ENCODE measurements around the gene MAP3K7. TPM values are rescaled to one million over a fixed set of nuclear protein-coding genes. Genes with fewer than 3 reads are reported as not detected.

MAP3K7 gene
- polyA plus RNA-seq, 1 donor (not counting 4 experiments of a cell fraction or from before 2014, with no cell fraction given) = 43.5 TPM

DNA sequence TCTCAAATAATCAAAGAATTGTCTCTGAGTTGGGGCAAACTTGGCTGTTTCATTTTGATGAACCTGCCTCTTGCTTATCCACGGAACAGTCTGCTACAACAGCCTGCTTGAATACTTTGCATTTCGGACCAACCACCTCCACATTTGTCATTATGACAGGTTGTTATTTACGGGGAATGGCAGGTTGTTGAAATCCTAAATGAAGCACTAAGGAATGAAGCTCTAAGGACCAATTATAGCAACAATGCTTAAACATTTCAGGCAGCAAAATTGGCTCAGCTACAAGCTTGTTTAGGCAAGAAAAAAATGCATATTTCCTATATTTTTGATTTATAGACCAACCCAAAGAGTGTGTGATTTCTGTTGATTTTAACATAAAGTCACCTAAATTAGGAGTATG is 84.5 kb downstream of the MAP3K7 start:
- Histone ChIP-seq H3K27ac (ENCODE audit: control insufficient read depth, insufficient read depth, low read length) (no peak overlapping the region), H3K4me2 (ENCODE audit: control insufficient read depth, extremely low read depth, insufficient read depth, low read depth, low read length) (no peak overlapping the region), H3K27me3 (ENCODE audit: control insufficient read depth, extremely low read depth, insufficient read depth, low read length) (no peaks in the 10 kb centered on the region), H4K20me1 (ENCODE audit: control insufficient read depth, extremely low read depth, insufficient read depth, low read length) (no peaks in the 10 kb centered on the region), H3K4me1 (ENCODE audit: control insufficient read depth, extremely low read depth, insufficient read depth, low read length) (peaks cover 6% of the 10 kb centered on the region), H3K9ac (ENCODE audit: control insufficient read depth, extremely low read depth, insufficient read depth, low read length) (no peak overlapping the region), H3K79me2 (ENCODE audit: control insufficient read depth, insufficient read depth, low read length) (no peaks in the 10 kb centered on the region), H3K9me1 (ENCODE audit: control insufficient read depth, extremely low read depth, insufficient read depth, low read length) (no peaks in the 10 kb centered on the region), H3K36me3 (ENCODE audit: control insufficient read depth in 2 of 2, extremely low read depth in 1 of 2, insufficient read depth in 2 of 2, low read length in 2 of 2) (no peaks in the 10 kb centered on the region), H3K9me3 (ENCODE audit: control insufficient read depth, low read depth, low read length) (no peaks in the 10 kb centered on the region), H3K4me3 (ENCODE audit: control insufficient read depth in 2 of 3, extremely low read depth in 1 of 3, insufficient read depth in 2 of 3, low read depth in 1 of 3, low read length in 3 of 3) (no peak overlapping the region), H2AFZ (ENCODE audit: control insufficient read depth, low read length) (no peak overlapping the region)
- TF ChIP-seq, protein P1, sequence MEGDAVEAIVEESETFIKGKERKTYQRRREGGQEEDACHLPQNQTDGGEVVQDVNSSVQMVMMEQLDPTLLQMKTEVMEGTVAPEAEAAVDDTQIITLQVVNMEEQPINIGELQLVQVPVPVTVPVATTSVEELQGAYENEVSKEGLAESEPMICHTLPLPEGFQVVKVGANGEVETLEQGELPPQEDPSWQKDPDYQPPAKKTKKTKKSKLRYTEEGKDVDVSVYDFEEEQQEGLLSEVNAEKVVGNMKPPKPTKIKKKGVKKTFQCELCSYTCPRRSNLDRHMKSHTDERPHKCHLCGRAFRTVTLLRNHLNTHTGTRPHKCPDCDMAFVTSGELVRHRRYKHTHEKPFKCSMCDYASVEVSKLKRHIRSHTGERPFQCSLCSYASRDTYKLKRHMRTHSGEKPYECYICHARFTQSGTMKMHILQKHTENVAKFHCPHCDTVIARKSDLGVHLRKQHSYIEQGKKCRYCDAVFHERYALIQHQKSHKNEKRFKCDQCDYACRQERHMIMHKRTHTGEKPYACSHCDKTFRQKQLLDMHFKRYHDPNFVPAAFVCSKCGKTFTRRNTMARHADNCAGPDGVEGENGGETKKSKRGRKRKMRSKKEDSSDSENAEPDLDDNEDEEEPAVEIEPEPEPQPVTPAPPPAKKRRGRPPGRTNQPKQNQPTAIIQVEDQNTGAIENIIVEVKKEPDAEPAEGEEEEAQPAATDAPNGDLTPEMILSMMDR (optimal IDR thresholded peaks at IDR 0.05 in 1 of 3, IDR thresholded peaks at IDR 0.05 in 1 of 3, conservative IDR thresholded peaks at IDR 0.05 in 1 of 3; ENCODE audit: extremely low read depth in 1 of 3, insufficient read depth in 2 of 3, low read length in 3 of 3) = no peak
- TF ChIP-seq EZH2 (IDR thresholded peaks at IDR 0.05; ENCODE audit: low read length) = no peak
- DNase-seq (ENCODE audit: low read depth, low spot score) (no peak), FAIRE-seq (no peak)
- dilution Hi-C loops (cut with MboI; ENCODE audit: extremely low pct_ligation_motif_present, low sequenced_read_pairs) = no loop called here

DNA sequence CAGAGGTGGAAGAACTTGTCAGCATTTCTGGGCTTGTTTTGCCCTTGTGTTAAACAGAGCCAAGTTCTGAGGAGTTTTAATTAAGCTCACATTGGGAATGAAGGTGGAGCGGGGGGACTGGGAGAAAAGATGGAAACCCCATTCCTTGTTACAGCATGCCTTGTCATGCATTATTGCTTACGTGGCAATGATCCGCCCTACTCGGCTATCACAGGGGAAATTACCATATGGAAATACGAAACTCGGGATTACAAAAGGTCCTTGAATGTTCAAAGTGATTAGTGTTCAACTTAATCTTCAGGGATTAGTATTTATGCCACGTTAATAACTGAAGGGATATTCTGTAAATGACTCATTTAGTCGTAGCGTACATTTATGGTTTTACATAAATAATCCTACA is 86.4 kb downstream of the MAP3K7 start:
- Histone ChIP-seq H3K79me2 (ENCODE audit: control insufficient read depth, insufficient read depth, low read length) (no peaks in the 10 kb centered on the region), H3K9me3 (ENCODE audit: control insufficient read depth, low read depth, low read length) (no peaks in the 10 kb centered on the region), H2AFZ (ENCODE audit: control insufficient read depth, low read length) (no peak overlapping the region), H3K9ac (ENCODE audit: control insufficient read depth, extremely low read depth, insufficient read depth, low read length) (no peak overlapping the region), H3K27me3 (ENCODE audit: control insufficient read depth, extremely low read depth, insufficient read depth, low read length) (no peaks in the 10 kb centered on the region), H3K27ac (ENCODE audit: control insufficient read depth, insufficient read depth, low read length) (no peak overlapping the region), H3K4me2 (ENCODE audit: control insufficient read depth, extremely low read depth, insufficient read depth, low read depth, low read length) (peak overlapping the region; percentile 43), H4K20me1 (ENCODE audit: control insufficient read depth, extremely low read depth, insufficient read depth, low read length) (no peaks in the 10 kb centered on the region), H3K36me3 (ENCODE audit: control insufficient read depth in 2 of 2, extremely low read depth in 1 of 2, insufficient read depth in 2 of 2, low read length in 2 of 2) (no peaks in the 10 kb centered on the region), H3K4me3 (ENCODE audit: control insufficient read depth in 2 of 3, extremely low read depth in 1 of 3, insufficient read depth in 2 of 3, low read depth in 1 of 3, low read length in 3 of 3) (no peak overlapping the region), H3K9me1 (ENCODE audit: control insufficient read depth, extremely low read depth, insufficient read depth, low read length) (no peaks in the 10 kb centered on the region), H3K4me1 (ENCODE audit: control insufficient read depth, extremely low read depth, insufficient read depth, low read length) (peaks cover 6% of the 10 kb centered on the region)
- FAIRE-seq = peak; percentile 52
- no peak for DNase-seq (ENCODE audit: low read depth, low spot score)
- TF ChIP-seq, protein P1 (optimal IDR thresholded peaks at IDR 0.05 in 1 of 3, IDR thresholded peaks at IDR 0.05 in 1 of 3, conservative IDR thresholded peaks at IDR 0.05 in 1 of 3; ENCODE audit: extremely low read depth in 1 of 3, insufficient read depth in 2 of 3, low read length in 3 of 3) = no peak
- TF ChIP-seq EZH2 (IDR thresholded peaks at IDR 0.05; ENCODE audit: low read length) = no peak
- dilution Hi-C loops (cut with MboI; ENCODE audit: extremely low pct_ligation_motif_present, low sequenced_read_pairs) = no loop called here

Data from keratinocyte (primary cell).